Measurements from ENCODE around the gene LRRC71. TPM values are rescaled to one million over a fixed set of nuclear protein-coding genes. Genes with fewer than 3 reads are reported as not detected.

The LRRC71 gene
- polyA plus RNA-seq, 3 donors: 0.03 to 1.6 (median 0.16) TPM

GRCh38 chr1:156936721-156937220 lies 16.3 kb downstream of the LRRC71 start:
- H3K27ac ChIP-seq (ENCODE audit: low read depth, low read length): no peak overlapping the region
- WGBS, 3 donors: 76 to 86% (median 83%) methylated on average over 10 of the region's 10 CpGs

- WGBS, 3 donors: 68 to 82% (median 72%) methylated on average over 8 of the region's 8 CpGs
- no peak overlapping the region for H3K27ac ChIP-seq (ENCODE audit: low read depth, low read length)
These were observed 17.5 kb downstream of the LRRC71 start for GRCh38 chr1:156937883-156938282.

GRCh38 chr1:156938813-156939212 lies 18.4 kb downstream of the LRRC71 start:
- WGBS, 3 donors: 71 to 86% (median 85%) methylated on average over 6 to 7 of the region's 7 CpGs
- no peak overlapping the region for H3K27ac ChIP-seq (ENCODE audit: low read depth, low read length)

- H3K27ac ChIP-seq (ENCODE audit: low read depth, low read length): no peak overlapping the region
- WGBS, 3 donors: 91 to 97% (median 93%) methylated on average over 13 of the region's 13 CpGs
These were observed 19.4 kb downstream of the LRRC71 start for GRCh38 chr1:156939786-156940334.

- no peak overlapping the region for H3K27ac ChIP-seq (ENCODE audit: low read depth, low read length)
- WGBS, 3 donors: 91 to 93% (median 92%) methylated on average over 10 of the region's 10 CpGs
These were observed 21.2 kb downstream of the LRRC71 start for GRCh38 chr1:156941675-156942074.

GRCh38 chr1:156942176-156942575 lies 21.7 kb downstream of the LRRC71 start:
- H3K27ac ChIP-seq (ENCODE audit: low read depth, low read length): no peak overlapping the region
- WGBS, 3 donors: 68 to 80% (median 79%) methylated on average over 3 of the region's 3 CpGs

- H3K27ac ChIP-seq (ENCODE audit: low read depth, low read length): no peak overlapping the region
These were observed 22.1 kb downstream of the LRRC71 start for GRCh38 chr1:156942576-156942975.

GRCh38 chr1:156943756-156944155 lies 23.3 kb downstream of the LRRC71 start:
- 90 to 94% (median 93%) methylated on average over 3 of the region's 3 CpGs for WGBS, 3 donors
- no peak overlapping the region for H3K27ac ChIP-seq (ENCODE audit: low read depth, low read length)

More at GRCh38 chr1:156942576-156942975, 22.1 kb downstream of the LRRC71 start:
- 90 to 94% (median 92%) methylated on average over 7 of the region's 7 CpGs for WGBS, 3 donors

- no peak overlapping the region for H3K27ac ChIP-seq (ENCODE audit: low read depth, low read length)
- 93 to 100% (median 100%) methylated on average over 1 of the region's 1 CpG for WGBS, 3 donors
These were observed 23.8 kb downstream of the LRRC71 start for GRCh38 chr1:156944268-156944667.

GRCh38 chr1:156944848-156945247 lies 24.4 kb downstream of the LRRC71 start:
- WGBS, 3 donors: 95 to 99% (median 95%) methylated on average over 8 of the region's 8 CpGs
- H3K27ac ChIP-seq (ENCODE audit: low read depth, low read length): no peak overlapping the region

- 82 to 87% (median 83%) methylated on average over 11 of the region's 11 CpGs for WGBS, 3 donors
- no peak overlapping the region for H3K27ac ChIP-seq (ENCODE audit: low read depth, low read length)
These were observed 25.6 kb downstream of the LRRC71 start for GRCh38 chr1:156945881-156946661.

GRCh38 chr1:156947127-156947526 lies 26.7 kb downstream of the LRRC71 start:
- H3K27ac ChIP-seq (ENCODE audit: low read depth, low read length): no peak overlapping the region
- WGBS, 3 donors: 93 to 96% (median 95%) methylated on average over 9 of the region's 9 CpGs

GRCh38 chr1:156947818-156948525 lies 27.5 kb downstream of the LRRC71 start:
- no peak overlapping the region for H3K27ac ChIP-seq (ENCODE audit: low read depth, low read length)
- 95 to 97% (median 97%) methylated on average over 17 of the region's 17 CpGs for WGBS, 3 donors

GRCh38 chr1:156948708-156949107 lies 28.3 kb downstream of the LRRC71 start:
- WGBS, 3 donors: 78 to 89% (median 82%) methylated on average over 4 of the region's 4 CpGs
- no peak overlapping the region for H3K27ac ChIP-seq (ENCODE audit: low read depth, low read length)

GRCh38 chr1:156949127-156949526 lies 28.7 kb downstream of the LRRC71 start:
- H3K27ac ChIP-seq (ENCODE audit: low read depth, low read length): no peak overlapping the region
- 94 to 97% (median 97%) methylated on average over 5 of the region's 5 CpGs for WGBS, 3 donors

GRCh38 chr1:156951371-156951770 lies 30.9 kb downstream of the LRRC71 start:
- 94 to 98% (median 95%) methylated on average over 5 of the region's 5 CpGs for WGBS, 3 donors
- H3K27ac ChIP-seq (ENCODE audit: low read depth, low read length): no peak overlapping the region

GRCh38 chr1:156953571-156953970 lies 33.1 kb downstream of the LRRC71 start:
- no peak overlapping the region for H3K27ac ChIP-seq (ENCODE audit: low read depth, low read length)
- 67 to 86% (median 70%) methylated on average over 2 of the region's 2 CpGs for WGBS, 3 donors

GRCh38 chr1:156956333-156956732 lies 35.9 kb downstream of the LRRC71 start:
- 90 to 94% (median 93%) methylated on average over 10 of the region's 10 CpGs for WGBS, 3 donors
- H3K27ac ChIP-seq (ENCODE audit: low read depth, low read length): no peak overlapping the region

GRCh38 chr1:156957634-156958033 lies 37.2 kb downstream of the LRRC71 start:
- WGBS, 3 donors: 85 to 94% (median 91%) methylated on average over 3 of the region's 3 CpGs
- H3K27ac ChIP-seq (ENCODE audit: low read depth, low read length): no peak overlapping the region

All from adipose tissue (tissue), 3 donors.